GM23338 (cell line): ENCODE results near the gene UBE2F. TPM values are rescaled to one million over a fixed set of nuclear protein-coding genes. Genes with fewer than 3 reads are reported as not detected.

Experiments used
- ATAC-seq: fragments of 200-7000 bp; cut with Tn5 transposase; 3 replicates; pipeline ENCODE4 v1.9.1; 2020
- DNase-seq: peaks from one replicate; pipeline ENCODE4 v3.0.0-alpha.2; 2015; ENCODE audit warnings: low spot score
- H2AFZ ChIP-seq: fragments of 200-600 bp; sonication (generic); 2 replicates; pipeline ENCODE4 v1.8.0; 2016; ENCODE audit warnings: antibody characterized with exemption, mild to moderate bottlenecking, moderate library complexity
- H3F3A ChIP-seq: fragments of 200-600 bp; sonication (generic); replicated peaks from 2 replicates; pipeline ENCODE4 v1.8.0; 2017; ENCODE audit warnings: antibody characterized with exemption, mixed run types, low read depth
- H3K27ac ChIP-seq: fragments of 200-600 bp; sonication (generic); 2 replicates; pipeline ENCODE4 v1.6.1; 2016; ENCODE audit warnings: low read depth
- H3K27me3 ChIP-seq: fragments of 200-600 bp; sonication (generic); 2 replicates; pipeline ENCODE4 v1.8.0; 2016; ENCODE audit warnings: mild to moderate bottlenecking, mixed run types, moderate library complexity; ENCODE audit not compliant: insufficient read depth
- H3K36me3 ChIP-seq: fragments of 200-600 bp; sonication (generic); 2 replicates; pipeline ENCODE4 v1.8.0; 2016; ENCODE audit warnings: mild to moderate bottlenecking; ENCODE audit not compliant: insufficient read depth
- H3K4me1 ChIP-seq: fragments of 200-600 bp; sonication (generic); 2 replicates; pipeline ENCODE4 v1.8.0; 2016; ENCODE audit warnings: mild to moderate bottlenecking, moderate library complexity; ENCODE audit not compliant: insufficient read depth
- H3K4me2 ChIP-seq: fragments of 200-600 bp; sonication (generic); 2 replicates; pipeline ENCODE4 v1.7.1; 2017; ENCODE audit warnings: mixed run types
- H3K4me3 ChIP-seq: fragments of 200-600 bp; sonication (generic); 2 replicates; pipeline ENCODE4 v1.6.1; 2016; ENCODE audit warnings: mixed run types
- H3K79me2 ChIP-seq: fragments of 200-600 bp; sonication (generic); replicated peaks from 2 replicates; pipeline ENCODE4 v1.8.0; 2017; ENCODE audit warnings: mild to moderate bottlenecking; ENCODE audit not compliant: insufficient read depth
- H3K9me2 ChIP-seq: fragments of 200-600 bp; sonication (generic); 2 replicates; pipeline ENCODE4 v1.8.0; 2017; ENCODE audit not compliant: insufficient read depth
- H4K20me1 ChIP-seq: fragments of 200-600 bp; sonication (generic); replicated peaks from 2 replicates; pipeline ENCODE4 v1.8.0; 2017; ENCODE audit warnings: mild to moderate bottlenecking; ENCODE audit not compliant: insufficient read depth
- H3K27ac Mint-ChIP-seq: 2 replicates; pipeline ENCODE4 v1.8.0; 2020; ENCODE audit warnings: inconsistent platforms, mild to moderate bottlenecking, moderate library complexity, mixed read lengths
- H3K27me3 Mint-ChIP-seq: 3 replicates; pipeline ENCODE4 v1.8.0; 2022; ENCODE audit warnings: low read depth, mild to moderate bottlenecking, moderate library complexity, mixed read lengths, inconsistent platforms; ENCODE audit not compliant: insufficient read depth, poor library complexity
- H3K36me3 Mint-ChIP-seq: 3 replicates; pipeline ENCODE4 v1.8.0; 2021; ENCODE audit warnings: low read depth, mild to moderate bottlenecking, inconsistent platforms, moderate library complexity, mixed read lengths
- H3K4me1 Mint-ChIP-seq: 3 replicates; pipeline ENCODE4 v1.8.0; 2020; ENCODE audit warnings: mild to moderate bottlenecking, inconsistent platforms, mixed read lengths
- H3K4me3 Mint-ChIP-seq: 3 replicates; pipeline ENCODE4 v1.8.0; 2021; ENCODE audit warnings: moderate library complexity, mild to moderate bottlenecking, inconsistent platforms, mixed read lengths
- H3K9me3 Mint-ChIP-seq: 3 replicates; pipeline ENCODE4 v1.8.0; 2020; ENCODE audit warnings: moderate library complexity, mild to moderate bottlenecking, inconsistent platforms, mixed read lengths
- CTCF ChIP-seq, 2 experiments: fragments of 200-600 bp in 1 of 2; sonication (generic) in 1 of 2; conservative IDR thresholded peaks; 2 replicates each; pipeline versions ENCODE4 v1.5.1 to v1.6.1; 2016 to 2017; ENCODE audit warnings: antibody characterized with exemption in 2 of 2, low read depth in 2 of 2, mild to moderate bottlenecking in 2 of 2, moderate library complexity in 1 of 2
- ETS1 ChIP-seq: IDR thresholded peaks from 2 replicates; pipeline ENCODE4 v1.6.1; 2016; ENCODE audit warnings: antibody characterized with exemption
- EZH2 ChIP-seq: fragments of 200-600 bp; sonication (generic); IDR thresholded peaks from one replicate; pipeline ENCODE4 v1.8.0; 2017; ENCODE audit warnings: antibody characterized with exemption, mild to moderate bottlenecking, low read depth; ENCODE audit not compliant: unreplicated experiment
- EZH2phosphoT487 ChIP-seq: fragments of 200-600 bp; sonication (generic); IDR thresholded peaks from one replicate; pipeline ENCODE4 v1.8.1; 2018; ENCODE audit warnings: antibody characterized with exemption; ENCODE audit not compliant: unreplicated experiment
- JUNB ChIP-seq: IDR thresholded peaks from one replicate; pipeline ENCODE4 v1.6.1; 2016; ENCODE audit warnings: antibody characterized with exemption; ENCODE audit not compliant: unreplicated experiment
- NANOG ChIP-seq: IDR thresholded peaks from 2 replicates; pipeline ENCODE4 v1.6.1; 2016; ENCODE audit warnings: antibody characterized with exemption, borderline replicate concordance
- POLR2AphosphoS5 ChIP-seq: IDR thresholded peaks from 2 replicates; pipeline ENCODE4 v1.6.1; 2016; ENCODE audit warnings: antibody characterized with exemption, low read depth
- REST ChIP-seq: IDR thresholded peaks from one replicate; pipeline ENCODE4 v1.6.1; 2018; ENCODE audit warnings: antibody characterized with exemption; ENCODE audit not compliant: unreplicated experiment
- STAT1 ChIP-seq: IDR thresholded peaks from one replicate; pipeline ENCODE4 v1.6.1; 2016; ENCODE audit warnings: antibody characterized with exemption; ENCODE audit not compliant: unreplicated experiment
- ZNF331 ChIP-seq: fragments of 250-450 bp; sonication (Bioruptor Pico); IDR thresholded peaks from 2 replicates; pipeline ENCODE4 v1.5.0; 2020; ENCODE audit warnings: low read depth, mild to moderate bottlenecking, moderate library complexity
- polyA plus RNA-seq: library from polyadenylated mRNA; unstranded; fragments of >200 nt; fragmentation: Nextera tagmentation; extraction: Ambion mirVana; gene quantifications from 2 replicates; pipeline ENCODE4 v1.2.1, GENCODE V29; 2016
- total RNA-seq: library from RNA; depleted of rRNA; stranded (reverse); fragments of >200 nt; shearing (Covaris generic); gene quantifications from 2 replicates; pipeline ENCODE4 v1.2.3, GENCODE V29; 2014

The UBE2F gene
- total and polyA plus RNA-seq, 2 experiments from 2014 or later = 98.2 to 106 TPM

- ATAC-seq (no peak), DNase-seq (no peak)
- H2AFZ ChIP-seq = no peak overlapping the region
- no peak overlapping the region for H3K4me3 ChIP-seq
- Mint-ChIP-seq H3K27ac (no peak overlapping the region), H3K27me3 (peaks cover 8% of the 10 kb centered on the region), H3K9me3 (peaks cover 4% of the 10 kb centered on the region; the same call in 2 of the 3 replicates), H3K4me1 (peaks cover 23% of the 10 kb centered on the region), H3K36me3 (peaks cover 63% of the 10 kb centered on the region), H3K4me3 (no peak overlapping the region)
- peaks cover 20% of the 10 kb centered on the region; the same call in 1 of the 2 replicates for H4K20me1 ChIP-seq
- peaks cover 30% of the 10 kb centered on the region for H3K36me3 ChIP-seq
- H3K79me2 ChIP-seq = peaks cover 78% of the 10 kb centered on the region
- H3K27ac ChIP-seq = no peak overlapping the region
- TF ChIP-seq EZH2phosphoT487 (no peak), POLR2AphosphoS5 (no peak)
- H3K9me2 ChIP-seq = no peaks in the 10 kb centered on the region
- no peak overlapping the region for H3K4me2 ChIP-seq
- H3K4me1 ChIP-seq = peaks cover 19% of the 10 kb centered on the region
- 0 out of 2 replicates have a peak, but pooled peaks cover 7% of the 10 kb centered on the region for H3F3A ChIP-seq
- H3K27me3 ChIP-seq = no peaks in the 10 kb centered on the region
These were observed 97.6 kb downstream of the UBE2F start for GRCh38 chr2:238064376-238064775.

GRCh38 chr2:238065071-238065846 is 98.4 kb downstream of the UBE2F start:
- Histone ChIP-seq H3F3A (0 out of 2 replicates have a peak, but pooled peaks cover 7% of the 10 kb centered on the region), H3K36me3 (peaks cover 35% of the 10 kb centered on the region), H3K79me2 (peaks cover 79% of the 10 kb centered on the region), H3K4me2 (no peak overlapping the region), H3K27ac (no peak overlapping the region), H4K20me1 (peaks cover 26% of the 10 kb centered on the region; the same call in 1 of the 2 replicates), H3K9me2 (no peaks in the 10 kb centered on the region), H3K27me3 (no peaks in the 10 kb centered on the region), H2AFZ (no peak overlapping the region), H3K4me3 (no peak overlapping the region), H3K4me1 (peaks cover 13% of the 10 kb centered on the region)
- H3K4me3 Mint-ChIP-seq = no peak overlapping the region
- peaks cover 18% of the 10 kb centered on the region for H3K4me1 Mint-ChIP-seq
- peaks cover 71% of the 10 kb centered on the region for H3K36me3 Mint-ChIP-seq
- DNase-seq = no peak
- H3K9me3 Mint-ChIP-seq = no peaks in the 10 kb centered on the region; the same call in 2 of the 3 replicates
- no peak for ATAC-seq
- peaks cover 8% of the 10 kb centered on the region for H3K27me3 Mint-ChIP-seq
- H3K27ac Mint-ChIP-seq = no peak overlapping the region
- no peak for TF ChIP-seq POLR2AphosphoS5
- no peak for TF ChIP-seq EZH2phosphoT487
- TF ChIP-seq NANOG = no peak
- TF ChIP-seq EZH2 = no peak
- TF ChIP-seq REST = no peak
- TF ChIP-seq STAT1 = no peak
- no peak for TF ChIP-seq ZNF331 (CRISPR knock-in tag)
- TF ChIP-seq ETS1 = no peak
- no peak for TF ChIP-seq JUNB
- TF ChIP-seq CTCF (conservative IDR thresholded peaks at IDR 0.05; ENCODE audit: low read depth in 2 of 2) = no peak
